ENCODE measurements around the gene KDM4B. TPM values are rescaled to one million over a fixed set of nuclear protein-coding genes. Genes with fewer than 3 reads are reported as not detected.

KDM4B gene
- total RNA-seq, 2 experiments from 2014 or later = 31.2 to 42.3 TPM

- H3K9me3 Mint-ChIP-seq (ENCODE audit: low read depth) = no peaks in the 10 kb centered on the region
- CTCF ChIA-PET = no interaction called here
- no peak for DNase-seq
- H3K27me3 Mint-ChIP-seq = no peaks in the 10 kb centered on the region
- peaks cover 5% of the 10 kb centered on the region for H3K4me1 Mint-ChIP-seq
- ATAC-seq = no peak
- no peak overlapping the region for H3K4me3 Mint-ChIP-seq
- H3K36me3 Mint-ChIP-seq = peaks cover 4% of the 10 kb centered on the region
- H3K27ac Mint-ChIP-seq = no peak overlapping the region
Observed at GRCh38 chr19:4996701-4997100, 27.8 kb downstream of the KDM4B start.

GRCh38 chr19:4997297-4997696, 28.4 kb downstream of the KDM4B start:
- Mint-ChIP-seq H3K4me3 (no peak overlapping the region), H3K27ac (no peak overlapping the region), H3K4me1 (peaks cover 7% of the 10 kb centered on the region), H3K9me3 (ENCODE audit: low read depth) (no peaks in the 10 kb centered on the region), H3K27me3 (no peaks in the 10 kb centered on the region), H3K36me3 (peaks cover 2% of the 10 kb centered on the region)
- CTCF ChIA-PET = no interaction called here
- ATAC-seq (no peak), DNase-seq (no peak)

- CTCF ChIA-PET = interaction anchor here (2.7 kb wide), 1 partner anchor 30 kb away, joined by 26 read pairs; no protein-coding TSS in a partner anchor
- ATAC-seq = no peak
- Mint-ChIP-seq H3K4me3 (no peak overlapping the region), H3K4me1 (peaks cover 6% of the 10 kb centered on the region), H3K27me3 (no peaks in the 10 kb centered on the region), H3K36me3 (peaks cover 2% of the 10 kb centered on the region), H3K9me3 (ENCODE audit: low read depth) (no peaks in the 10 kb centered on the region), H3K27ac (no peak overlapping the region)
- DNase-seq = no peak
Observed at GRCh38 chr19:5000120-5000611, 31.3 kb downstream of the KDM4B start.

- CTCF ChIA-PET = interaction anchor here (0.8 to 2.7 kb wide), 20 partner anchors 9 to 193 kb away, joined by 3 to 26 read pairs (median 3); no protein-coding TSS in a partner anchor
- Mint-ChIP-seq H3K9me3 (ENCODE audit: low read depth) (no peaks in the 10 kb centered on the region), H3K27me3 (no peaks in the 10 kb centered on the region), H3K27ac (no peak overlapping the region), H3K4me3 (no peak overlapping the region), H3K36me3 (peaks cover 3% of the 10 kb centered on the region), H3K4me1 (peaks cover 6% of the 10 kb centered on the region)
- ATAC-seq (peak; percentile 68), DNase-seq (peak; percentile 52)
Observed at GRCh38 chr19:5001615-5002014, 32.7 kb downstream of the KDM4B start.

GRCh38 chr19:5002143-5002542, 33.2 kb downstream of the KDM4B start:
- CTCF ChIA-PET = interaction anchor here (0.8 to 2.7 kb wide), 19 partner anchors 9 to 192 kb away, joined by 3 to 26 read pairs (median 3); no protein-coding TSS in a partner anchor
- no peak overlapping the region for H3K4me3 Mint-ChIP-seq

GRCh38 chr19:5003781-5004180, 34.9 kb downstream of the KDM4B start:
- Mint-ChIP-seq H3K9me3 (ENCODE audit: low read depth) (peaks cover 3% of the 10 kb centered on the region), H3K27ac (no peak overlapping the region), H3K4me3 (no peak overlapping the region), H3K4me1 (peaks cover 6% of the 10 kb centered on the region), H3K36me3 (peaks cover 5% of the 10 kb centered on the region), H3K27me3 (no peaks in the 10 kb centered on the region)
- no peak for ATAC-seq
- CTCF ChIA-PET = no interaction called here
- no peak for DNase-seq

More at GRCh38 chr19:5002143-5002542, 33.2 kb downstream of the KDM4B start:
- Mint-ChIP-seq H3K36me3 (peaks cover 4% of the 10 kb centered on the region), H3K9me3 (ENCODE audit: low read depth) (no peaks in the 10 kb centered on the region), H3K27ac (no peak overlapping the region), H3K4me1 (peaks cover 6% of the 10 kb centered on the region), H3K27me3 (no peaks in the 10 kb centered on the region)
- ATAC-seq = no peak
- no peak for DNase-seq

GRCh38 chr19:5005096-5005495, 36.2 kb downstream of the KDM4B start:
- peaks cover 5% of the 10 kb centered on the region for H3K36me3 Mint-ChIP-seq

GRCh38 chr19:5006201-5006600, 37.3 kb downstream of the KDM4B start:
- peaks cover 5% of the 10 kb centered on the region for H3K36me3 Mint-ChIP-seq
- CTCF ChIA-PET = no interaction called here
- no peak for DNase-seq
- H3K9me3 Mint-ChIP-seq (ENCODE audit: low read depth) = peaks cover 3% of the 10 kb centered on the region
- H3K27me3 Mint-ChIP-seq = no peaks in the 10 kb centered on the region
- no peak for ATAC-seq
- H3K4me3 Mint-ChIP-seq = no peak overlapping the region
- H3K4me1 Mint-ChIP-seq = peaks cover 6% of the 10 kb centered on the region
- no peak overlapping the region for H3K27ac Mint-ChIP-seq

More at GRCh38 chr19:5005096-5005495, 36.2 kb downstream of the KDM4B start:
- peaks cover 6% of the 10 kb centered on the region for H3K4me1 Mint-ChIP-seq
- CTCF ChIA-PET = interaction anchor here (1.3 kb wide), 1 partner anchor 28 kb away, joined by 3 read pairs; no protein-coding TSS in a partner anchor
- ATAC-seq (no peak), DNase-seq (no peak)
- peaks cover 3% of the 10 kb centered on the region for H3K9me3 Mint-ChIP-seq (ENCODE audit: low read depth)
- no peak overlapping the region for H3K27ac Mint-ChIP-seq
- no peak overlapping the region for H3K4me3 Mint-ChIP-seq
- no peaks in the 10 kb centered on the region for H3K27me3 Mint-ChIP-seq

- no peaks in the 10 kb centered on the region for H3K27me3 Mint-ChIP-seq
- H3K4me1 Mint-ChIP-seq = peaks cover 2% of the 10 kb centered on the region
- peaks cover 3% of the 10 kb centered on the region for H3K9me3 Mint-ChIP-seq (ENCODE audit: low read depth)
- peaks cover 5% of the 10 kb centered on the region for H3K36me3 Mint-ChIP-seq
- no peak overlapping the region for H3K27ac Mint-ChIP-seq
- H3K4me3 Mint-ChIP-seq = no peak overlapping the region
- DNase-seq (no peak), ATAC-seq (no peak)
- CTCF ChIA-PET = no interaction called here
Observed at GRCh38 chr19:5006821-5007220, 37.9 kb downstream of the KDM4B start.

GRCh38 chr19:5011476-5012238, 42.7 kb downstream of the KDM4B start:
- peaks cover 3% of the 10 kb centered on the region for H3K9me3 Mint-ChIP-seq (ENCODE audit: low read depth)
- DNase-seq (no peak), ATAC-seq (no peak)
- no peaks in the 10 kb centered on the region for H3K27me3 Mint-ChIP-seq
- H3K4me1 Mint-ChIP-seq = no peaks in the 10 kb centered on the region
- CTCF ChIA-PET = no interaction called here
- H3K4me3 Mint-ChIP-seq = no peak overlapping the region
- no peak overlapping the region for H3K27ac Mint-ChIP-seq
- peaks cover 3% of the 10 kb centered on the region for H3K36me3 Mint-ChIP-seq

- no peak overlapping the region for H3K4me3 Mint-ChIP-seq
- DNase-seq (no peak), ATAC-seq (no peak)
- H3K4me1 Mint-ChIP-seq = no peaks in the 10 kb centered on the region
- no peak overlapping the region for H3K27ac Mint-ChIP-seq
- H3K36me3 Mint-ChIP-seq = peaks cover 5% of the 10 kb centered on the region
- H3K9me3 Mint-ChIP-seq (ENCODE audit: low read depth) = peaks cover under 1% of the 10 kb centered on the region
- H3K27me3 Mint-ChIP-seq = no peaks in the 10 kb centered on the region
- CTCF ChIA-PET = no interaction called here
Observed at GRCh38 chr19:5012688-5013457, 44.0 kb downstream of the KDM4B start.

- Mint-ChIP-seq H3K4me3 (no peak overlapping the region), H3K27ac (no peak overlapping the region), H3K27me3 (no peaks in the 10 kb centered on the region), H3K9me3 (ENCODE audit: low read depth) (no peaks in the 10 kb centered on the region), H3K4me1 (peaks cover 7% of the 10 kb centered on the region), H3K36me3 (peaks cover 5% of the 10 kb centered on the region)
- CTCF ChIA-PET = interaction anchor here (0.9 kb wide), 1 partner anchor 12 kb away, joined by 3 read pairs; no protein-coding TSS in a partner anchor
- ATAC-seq (no peak), DNase-seq (no peak)
Observed at GRCh38 chr19:5013761-5014160, 44.8 kb downstream of the KDM4B start.

- no peak for ATAC-seq
- Mint-ChIP-seq H3K9me3 (ENCODE audit: low read depth) (no peaks in the 10 kb centered on the region), H3K4me3 (no peak overlapping the region), H3K27ac (no peak overlapping the region), H3K27me3 (no peaks in the 10 kb centered on the region), H3K36me3 (peaks cover 5% of the 10 kb centered on the region), H3K4me1 (peaks cover 7% of the 10 kb centered on the region)
- CTCF ChIA-PET = interaction anchor here (0.7 to 1.6 kb wide), 3 partner anchors 14 to 16 kb away, joined by 3 to 6 read pairs (median 5); no protein-coding TSS in a partner anchor
- DNase-seq = no peak
Observed at GRCh38 chr19:5014941-5015340, 46.0 kb downstream of the KDM4B start.

Data from activated CD8-positive, alpha-beta memory T cell treated with anti-CD3 and anti-CD28 coated beads, Interleukin-2, amount 10 ng/mL, durations not matched to agents 7 days and 5 days (primary cell).